ENCODE data around the gene TSC22D3.

Gene TSC22D3

DNA sequence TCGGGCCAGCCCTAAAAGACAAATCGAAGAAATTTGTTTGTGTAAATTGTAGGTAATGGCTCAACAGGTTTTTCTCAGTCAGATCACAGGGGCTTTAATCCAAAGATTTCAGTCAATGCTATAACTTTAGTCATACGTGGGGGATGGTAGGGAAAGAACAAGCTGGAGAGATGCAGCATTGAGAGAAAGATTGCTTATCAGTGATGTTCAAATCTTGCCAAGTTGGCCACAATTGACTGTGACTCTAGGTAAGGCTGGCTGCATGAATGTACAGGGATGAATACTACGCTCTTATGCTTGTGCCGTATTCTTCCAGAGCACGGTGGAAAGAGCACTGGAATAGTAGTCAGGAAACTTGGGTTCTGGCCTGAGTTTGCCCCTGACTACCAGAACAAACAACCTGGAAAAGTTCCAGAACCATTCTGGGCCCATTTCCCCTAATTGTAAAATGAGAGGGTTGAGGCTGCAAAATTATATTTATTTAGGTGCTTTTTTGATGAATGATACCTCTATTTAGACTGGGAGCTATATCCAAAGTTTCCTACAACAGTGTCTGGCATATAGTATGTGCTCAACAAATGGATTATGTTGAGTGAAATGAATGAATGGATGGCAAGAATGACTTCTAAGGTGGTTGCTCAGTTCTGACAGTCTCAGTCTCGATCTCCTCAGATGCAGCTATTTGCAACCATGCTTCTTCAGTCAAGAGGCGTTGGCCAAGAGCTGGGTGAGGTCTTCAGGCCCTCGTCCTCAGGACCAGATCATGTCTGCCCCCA is 44.4 kb downstream of the TSC22D3 start:
- no peak for DNase-seq (ENCODE audit: low spot score)

DNA sequence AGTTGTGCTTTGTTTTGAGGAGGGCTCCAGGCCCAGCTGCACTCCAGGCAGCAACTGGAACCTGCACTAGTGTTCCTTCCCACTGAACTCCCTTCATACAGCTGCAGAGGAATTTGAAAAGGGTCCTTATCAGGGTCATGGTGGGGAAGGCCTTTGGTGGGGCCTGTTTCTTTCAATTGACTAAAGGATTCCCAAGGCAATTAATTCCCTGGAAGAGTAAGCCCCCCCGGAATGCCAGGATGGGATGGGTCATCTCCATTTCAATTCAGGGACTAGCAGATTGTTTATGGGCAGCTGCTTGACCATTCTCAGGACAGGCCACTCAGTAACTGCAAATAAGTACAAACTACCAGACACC is 45.3 kb downstream of the TSC22D3 start:
- DNase-seq (ENCODE audit: low spot score) = no peak

DNA sequence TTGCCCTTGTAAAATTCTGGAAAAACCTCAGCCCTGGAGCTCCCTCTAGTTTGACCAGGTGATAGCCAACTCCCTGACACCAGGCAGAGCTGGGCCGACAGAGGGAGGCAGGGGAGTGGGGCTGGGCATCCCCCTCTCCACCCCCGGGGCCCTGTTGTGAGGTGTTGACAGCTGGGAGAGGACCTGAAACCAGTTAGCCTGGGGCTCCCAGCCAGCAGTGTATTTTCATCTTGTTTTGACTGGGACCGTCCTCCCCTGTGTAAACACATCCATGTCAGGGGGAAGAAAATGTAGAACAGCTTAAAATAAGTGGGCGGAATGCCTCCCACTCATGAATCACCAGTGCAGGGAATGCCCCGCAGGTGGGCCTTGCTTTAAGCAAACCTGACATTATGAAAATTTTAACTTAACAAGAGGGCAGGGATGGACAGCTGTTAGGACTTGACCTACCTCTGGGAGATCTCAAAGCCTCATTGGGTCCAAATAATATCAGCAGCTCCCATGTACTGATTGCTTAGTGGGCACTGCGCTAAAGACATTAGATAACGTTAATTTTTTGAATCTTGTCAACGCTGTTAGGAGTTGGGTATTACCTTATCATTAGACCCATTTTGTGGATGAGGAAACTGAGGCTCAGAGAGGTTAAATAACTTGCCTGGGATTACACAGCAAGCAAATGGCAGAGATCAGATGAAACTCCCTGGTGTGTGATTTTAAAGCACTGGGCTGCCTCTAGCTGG is 45.9 kb downstream of the TSC22D3 start:
- no peak for DNase-seq (ENCODE audit: low spot score)

DNA sequence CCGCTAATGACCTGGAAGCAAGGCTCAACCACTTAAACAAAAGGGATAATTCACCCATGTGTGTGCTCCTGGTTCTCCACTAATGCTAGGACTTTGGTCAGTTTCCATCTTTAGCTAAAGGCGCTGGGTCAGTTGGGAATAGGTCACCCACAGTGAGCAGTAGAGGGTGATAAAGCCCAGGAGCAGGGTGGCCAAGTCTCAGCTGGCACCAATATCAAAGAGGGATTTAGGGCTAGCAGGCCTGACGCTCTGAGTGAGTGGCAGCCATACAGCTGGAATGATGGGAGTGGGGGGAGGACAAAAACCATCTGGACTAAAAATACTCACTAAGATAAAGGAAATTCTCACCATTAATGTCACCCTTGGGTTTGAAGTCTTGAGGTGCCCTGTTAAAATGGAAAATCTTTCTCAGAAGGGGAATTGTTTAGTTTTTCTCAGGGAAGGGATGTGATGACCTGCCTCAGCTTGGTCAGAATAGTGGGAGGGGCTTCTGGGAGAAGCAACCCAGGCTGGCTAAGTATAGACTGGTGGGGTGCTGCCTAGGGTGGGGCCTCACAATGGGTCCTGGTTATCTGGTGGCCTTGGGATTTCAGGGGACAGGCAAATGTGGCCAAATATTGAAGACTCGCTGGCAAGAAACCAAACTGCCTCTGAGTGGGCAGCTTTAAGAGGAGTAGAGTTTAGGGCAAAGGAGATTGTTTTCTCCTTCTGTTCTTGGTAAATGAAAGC is 47.1 kb downstream of the TSC22D3 start:
- no peak for DNase-seq (ENCODE audit: low spot score)

DNA sequence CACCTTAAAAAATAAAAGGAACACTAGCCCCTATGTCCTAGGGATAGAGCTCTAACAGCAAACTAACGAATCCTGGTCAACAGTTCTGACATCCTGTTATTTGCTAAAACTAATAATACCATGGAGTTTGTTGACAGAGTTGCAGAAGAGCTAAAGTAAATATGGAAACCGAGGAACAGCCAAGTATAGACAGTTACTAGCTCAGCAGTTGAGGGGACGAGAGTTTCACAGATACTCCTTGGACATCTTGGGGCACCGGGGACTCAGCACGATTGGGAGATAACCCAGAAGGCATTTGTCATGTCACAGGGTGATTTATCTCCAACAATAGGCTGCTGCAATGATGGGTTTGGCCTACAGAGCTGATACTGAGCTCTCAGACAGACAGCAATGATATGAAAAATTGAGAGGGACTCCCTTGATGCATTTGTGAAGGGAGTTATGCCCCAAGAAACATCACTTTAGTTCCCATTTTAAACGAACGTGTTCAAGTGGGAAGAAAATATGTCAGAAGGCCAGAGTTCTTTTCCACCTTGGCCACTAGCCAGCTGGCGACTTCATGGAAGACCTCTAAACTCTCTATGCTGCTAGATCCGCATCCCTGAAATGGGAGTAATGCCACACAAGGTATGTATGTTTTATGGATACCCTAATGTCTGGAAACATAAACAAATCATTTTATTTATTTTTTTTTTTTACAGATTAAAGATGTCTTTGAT is 48.6 kb downstream of the TSC22D3 start:
- no peak for DNase-seq (ENCODE audit: low spot score)

GRCh38 chrX:107725761-107726555 is 49.6 kb downstream of the TSC22D3 start:
- DNase-seq (ENCODE audit: low spot score) = no peak

- DNase-seq (ENCODE audit: low spot score) = no peak
Measured at GRCh38 chrX:107724653-107725052, 50.9 kb downstream of the TSC22D3 start.

- no peak for DNase-seq (ENCODE audit: low spot score)
Measured at GRCh38 chrX:107723511-107723910, 52.1 kb downstream of the TSC22D3 start.

DNA sequence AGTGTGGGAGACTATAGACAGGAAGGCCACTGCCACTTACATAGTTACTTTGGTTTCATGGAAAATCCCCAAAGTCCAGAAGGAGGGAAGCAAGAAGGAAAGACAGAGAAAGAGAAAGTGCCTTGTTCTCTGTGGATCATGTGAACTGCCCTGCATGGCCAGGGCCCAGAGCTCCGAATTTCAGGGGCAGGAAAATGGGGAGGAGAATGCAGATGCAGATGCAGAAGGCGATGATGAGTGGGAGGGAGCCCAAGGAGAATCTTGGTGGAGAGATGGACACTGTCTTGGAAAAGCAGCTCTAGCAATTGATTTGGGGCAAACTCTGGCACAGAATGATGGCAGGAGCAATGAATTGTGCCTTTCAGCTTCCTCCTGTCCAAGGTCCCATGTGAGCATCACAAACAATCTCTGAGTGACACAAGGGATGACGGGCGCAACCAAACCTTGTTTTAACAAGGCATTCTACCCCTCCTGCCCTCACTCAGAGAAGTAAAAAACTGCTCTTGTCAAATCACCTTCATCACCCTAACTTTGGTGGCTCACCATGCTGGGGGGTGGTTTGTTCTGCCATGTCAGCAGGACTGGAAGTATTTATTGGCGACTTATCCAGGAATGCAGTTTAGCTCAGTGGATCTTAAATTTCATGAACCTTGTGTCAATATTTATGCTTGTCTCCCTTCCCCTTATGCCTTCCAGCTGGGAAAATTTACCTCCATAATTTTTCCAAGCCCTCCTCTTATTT is 53.5 kb downstream of the TSC22D3 start:
- no peak for DNase-seq (ENCODE audit: low spot score)

- DNase-seq (ENCODE audit: low spot score) = no peak
Measured at GRCh38 chrX:107721318-107721717, 54.3 kb downstream of the TSC22D3 start.

DNA sequence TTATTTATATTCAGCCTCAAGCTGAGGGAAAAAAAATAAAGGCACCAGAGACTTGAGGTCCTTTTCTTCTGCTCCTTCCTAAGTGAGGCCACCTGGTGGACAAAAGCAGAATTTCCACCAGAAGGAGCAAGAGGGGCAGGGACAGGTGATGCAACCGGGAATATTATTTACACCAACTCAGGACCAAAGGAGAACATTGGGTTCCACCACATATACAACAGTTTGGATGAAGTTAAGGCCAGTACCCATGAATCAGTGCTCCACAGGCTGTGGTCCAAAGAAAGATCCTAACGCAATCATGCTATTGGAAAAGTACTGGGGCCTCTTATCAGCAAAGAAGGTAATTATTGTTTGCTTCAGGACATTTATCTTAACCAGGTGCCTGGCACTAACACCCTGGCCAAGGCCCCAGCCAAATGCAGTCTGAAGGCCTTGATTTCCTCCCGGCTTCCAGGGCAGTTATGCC is 57.4 kb downstream of the TSC22D3 start:
- DNase-seq (ENCODE audit: low spot score) = peak; percentile 55

GRCh38 chrX:107716816-107717700 is 58.5 kb downstream of the TSC22D3 start:
- DNase-seq (ENCODE audit: low spot score) = peak; percentile 62

DNA sequence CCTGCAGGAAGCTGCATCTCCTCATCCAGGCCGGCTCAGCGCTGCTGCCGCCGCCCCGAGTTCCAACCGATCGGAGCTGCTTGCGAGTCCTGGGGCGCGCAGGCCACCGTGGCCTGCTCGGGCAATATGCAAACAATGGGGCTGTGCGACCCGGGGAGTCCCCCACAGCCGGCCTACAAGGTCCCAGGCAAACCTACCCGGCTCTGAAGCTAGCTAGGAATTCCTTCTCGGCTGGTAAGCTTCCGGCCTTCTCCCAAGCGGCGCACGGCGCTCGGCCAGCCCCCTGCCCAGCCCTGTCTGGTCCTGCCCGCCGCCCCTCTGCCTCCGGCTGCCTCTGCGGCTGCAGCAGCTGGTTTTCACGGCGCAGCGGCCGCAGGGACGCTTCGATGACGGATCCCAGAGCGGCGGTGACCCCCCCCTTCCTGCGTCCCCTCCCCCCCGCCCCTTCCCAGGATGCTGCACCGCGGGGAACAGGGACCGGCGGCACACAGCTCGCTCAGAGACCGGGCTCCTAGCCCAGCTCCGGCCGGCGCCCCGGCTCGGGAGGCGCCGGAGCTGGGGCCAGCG is 59.4 kb downstream of the TSC22D3 start:
- no peak for DNase-seq (ENCODE audit: low spot score)

DNA sequence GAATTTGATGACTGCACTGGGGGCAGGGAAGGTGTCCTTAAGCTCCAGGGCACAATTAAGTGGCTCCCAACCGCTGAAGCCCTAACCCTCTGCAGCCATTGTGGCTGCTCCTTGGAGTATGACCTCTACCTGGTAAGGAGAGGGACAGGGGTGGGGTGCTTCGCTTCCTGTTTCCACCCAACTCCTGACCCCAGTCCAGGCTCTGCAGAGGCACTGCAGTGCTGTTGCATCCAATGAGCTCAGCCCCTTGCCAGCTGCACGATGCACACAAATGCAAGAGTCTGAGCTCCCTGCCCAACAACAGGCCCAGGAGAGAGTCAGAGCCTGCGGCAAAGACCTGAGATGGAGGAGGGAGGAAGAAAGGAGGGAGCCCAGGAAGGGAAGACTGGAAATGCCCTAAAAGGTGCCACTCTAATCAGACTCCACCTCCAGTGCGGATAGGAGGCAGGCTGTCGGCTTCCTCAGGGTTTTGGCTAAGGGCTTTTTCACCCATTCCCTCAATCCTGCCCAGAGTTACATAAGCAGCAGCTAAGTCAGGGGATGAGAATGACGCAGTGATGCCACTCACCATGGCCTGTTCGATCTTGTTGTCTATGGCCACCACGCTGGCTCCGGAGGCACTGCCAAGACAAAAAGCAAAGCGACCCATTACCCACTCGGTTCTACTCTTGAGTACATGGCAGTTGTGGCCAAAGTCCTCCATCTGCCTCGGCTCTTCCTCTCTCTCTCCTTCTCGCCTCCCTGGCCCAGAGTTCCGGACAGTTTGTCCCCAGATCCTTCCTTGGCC is 60.1 kb downstream of the TSC22D3 start:
- no peak for DNase-seq (ENCODE audit: low spot score)

GRCh38 chrX:107714206-107714891 is 61.2 kb downstream of the TSC22D3 start:
- DNase-seq (ENCODE audit: low spot score) = no peak

- no peak for DNase-seq (ENCODE audit: low spot score)
Measured at GRCh38 chrX:107713543-107714205, 61.9 kb downstream of the TSC22D3 start.

DNA sequence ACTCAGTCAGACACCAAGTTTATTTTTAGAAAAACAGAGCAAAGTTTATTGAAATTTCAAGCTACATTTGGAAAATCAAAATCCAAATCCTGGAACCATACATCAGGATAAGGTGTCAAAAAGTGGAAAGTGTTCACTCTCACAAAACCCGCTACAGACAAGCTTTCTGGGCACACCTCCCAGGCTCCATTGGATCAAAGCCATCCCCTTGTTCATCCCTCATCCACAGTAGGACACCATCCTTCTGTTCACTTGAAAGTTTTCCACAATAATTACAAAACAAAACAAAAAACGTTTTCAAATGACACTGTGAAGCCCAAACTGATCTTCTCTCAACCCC is 62.4 kb downstream of the TSC22D3 start:
- DNase-seq (ENCODE audit: low spot score) = no peak
